Fibroblast of the conjunctiva (primary cell): ENCODE data around the gene NCOR2.

Experiments
- DNase-seq: peaks from one replicate; pipeline ENCODE4 v3.0.0-alpha.2; 2010; ENCODE audit warnings: low read depth

The NCOR2 gene

DNA sequence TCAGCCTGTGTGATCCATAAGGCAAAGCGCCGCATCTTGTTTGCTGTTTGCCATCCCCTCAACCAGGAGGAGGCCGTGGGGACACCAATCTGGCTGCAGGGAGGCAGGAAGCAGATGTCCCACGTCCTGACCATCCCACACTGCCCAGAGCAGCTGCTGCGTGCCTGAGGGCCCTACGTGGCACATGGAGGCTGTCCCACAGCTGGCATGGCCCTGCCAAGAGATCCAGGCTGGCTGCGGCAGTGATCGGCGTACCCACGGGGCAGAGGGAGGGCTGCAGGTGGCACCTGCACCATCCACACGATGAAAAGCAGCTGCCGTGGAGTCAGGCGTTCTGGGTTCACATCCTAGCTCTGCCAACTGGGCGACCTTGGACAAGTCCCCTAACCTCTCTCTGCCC is 42.0 kb downstream of the NCOR2 start:
- DNase-seq, result no peak

DNA sequence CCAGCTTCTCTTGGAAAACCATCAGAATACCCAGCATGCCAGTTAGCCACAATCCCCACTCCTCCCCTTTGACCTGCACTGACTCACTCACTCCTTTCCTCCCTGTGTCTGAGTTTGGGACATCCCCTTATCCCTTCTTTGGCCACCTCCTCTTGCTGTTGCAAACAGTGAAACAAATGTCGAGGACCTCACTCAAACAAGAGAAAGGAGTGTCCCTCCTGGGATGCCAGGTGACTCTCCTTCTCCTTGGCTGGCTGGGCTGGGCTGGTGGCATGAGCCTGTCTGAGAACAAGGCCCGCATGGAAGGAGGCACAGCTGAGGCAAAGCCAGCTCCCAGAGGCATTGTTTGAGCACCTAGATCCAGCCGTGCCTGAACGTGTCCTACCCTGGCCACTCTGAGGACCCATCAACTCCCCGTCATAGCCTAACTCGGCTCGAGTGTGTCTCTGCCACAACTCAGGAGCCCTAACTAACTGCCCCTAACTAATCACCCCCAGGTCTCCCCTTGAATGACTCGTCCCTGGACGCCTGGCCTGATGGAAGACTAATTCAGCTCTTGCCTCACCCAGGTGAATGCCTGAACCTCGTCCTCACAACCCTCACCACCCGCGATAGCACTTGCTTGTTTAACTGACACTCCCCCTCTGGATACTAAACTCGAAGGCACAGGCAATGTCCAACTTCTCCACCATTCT is 43.0 kb downstream of the NCOR2 start:
- peak; percentile 40 for DNase-seq

DNA sequence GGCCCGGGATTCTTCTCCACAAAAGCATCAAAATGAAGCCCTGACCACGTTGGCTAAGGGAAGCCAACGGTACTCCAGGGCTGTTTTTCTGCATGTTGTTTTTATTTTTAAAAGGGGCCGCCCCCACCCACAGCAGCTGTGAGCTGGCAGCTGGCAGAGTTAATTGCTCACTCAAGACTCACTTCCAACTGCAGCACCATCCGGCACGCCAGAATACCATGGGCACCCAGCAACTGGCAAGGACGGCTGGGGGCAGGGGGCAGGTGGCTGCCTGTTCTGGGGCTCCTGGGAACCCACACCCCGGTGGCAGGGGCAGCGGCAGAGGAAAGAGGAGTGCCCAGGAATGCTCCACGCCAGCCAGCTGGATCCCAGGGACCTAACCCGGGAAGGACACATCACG is 44.3 kb downstream of the NCOR2 start:
- DNase-seq, result no peak

- DNase-seq, result no peak
Measured at GRCh38 chr12:124520907-124521306, 46.5 kb downstream of the NCOR2 start.

DNA sequence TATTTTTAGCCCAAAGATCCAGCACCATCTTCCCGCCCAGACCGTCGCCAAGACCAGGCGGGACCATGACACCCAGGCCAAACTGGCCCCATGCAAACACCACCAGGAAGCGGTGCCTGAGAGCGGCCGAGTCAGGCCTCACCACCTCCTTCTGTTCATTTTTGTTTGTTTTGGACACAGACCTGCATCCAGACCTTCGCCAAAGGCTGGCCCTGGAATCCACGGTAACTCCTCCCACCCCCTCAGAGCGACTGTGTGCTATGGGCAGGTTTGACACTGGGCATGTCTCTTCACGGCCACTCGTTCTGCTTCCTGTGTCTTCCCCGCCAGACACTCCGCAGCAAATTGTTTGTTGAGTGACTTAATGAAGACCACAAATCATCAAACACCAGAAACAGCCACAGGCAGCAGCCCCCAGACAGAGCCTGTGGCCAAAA is 47.1 kb downstream of the NCOR2 start:
- DNase-seq, result peak; percentile 18

- DNase-seq, result no peak
Measured at GRCh38 chr12:124519746-124520145, 47.7 kb downstream of the NCOR2 start.

GRCh38 chr12:124518051-124518932 is 49.1 kb downstream of the NCOR2 start:
- DNase-seq, result peak; percentile 99
